HEK293 (cell line): Measurements from ENCODE around the gene BAG5.

Experiments used
- GFI1B ChIP-seq: fragments of 450-650 bp; formaldehyde crosslinking; IDR thresholded peaks from 2 replicates; pipeline ENCODE4 v1.5.1; 2016; ENCODE audit warnings: missing biosample characterization, missing genetic modification characterization
- KLF9 ChIP-seq: fragments of 450-650 bp; formaldehyde crosslinking; IDR thresholded peaks from 2 replicates; pipeline ENCODE4 v1.5.1; 2016; ENCODE audit warnings: missing biosample characterization, missing genetic modification characterization, low read depth
- PRDM2 ChIP-seq: fragments of 450-650 bp; formaldehyde crosslinking; IDR thresholded peaks from 2 replicates; pipeline ENCODE4 v1.5.1; 2016; ENCODE audit warnings: missing biosample characterization, missing genetic modification characterization, borderline replicate concordance
- PRDM4 ChIP-seq: fragments of 450-650 bp; formaldehyde crosslinking; IDR thresholded peaks from 2 replicates; pipeline ENCODE4 v1.5.1; 2017; ENCODE audit warnings: missing biosample characterization, missing genetic modification characterization
- ZBTB11 ChIP-seq: fragments of 450-650 bp; formaldehyde crosslinking; conservative IDR thresholded peaks from 2 replicates; pipeline ENCODE4 v1.5.1; 2016; ENCODE audit warnings: low read depth, missing biosample characterization, missing genetic modification characterization
- ZBTB44 ChIP-seq: fragments of 450-650 bp; IDR thresholded peaks from 2 replicates; pipeline ENCODE4 v1.5.1; 2018; ENCODE audit warnings: missing biosample characterization, mild to moderate bottlenecking, missing genetic modification characterization
- ZBTB7A ChIP-seq: fragments of 450-650 bp; formaldehyde crosslinking; IDR thresholded peaks from 2 replicates; pipeline ENCODE4 v1.5.1; 2016; ENCODE audit warnings: low read depth, missing biosample characterization, missing genetic modification characterization
- ZBTB8A ChIP-seq: fragments of 450-650 bp; formaldehyde crosslinking; IDR thresholded peaks from 2 replicates; pipeline ENCODE4 v1.5.1; 2016; ENCODE audit warnings: missing biosample characterization, missing genetic modification characterization
- ZFP3 ChIP-seq: fragments of 450-650 bp; formaldehyde crosslinking; IDR thresholded peaks from 2 replicates; pipeline ENCODE4 v1.5.1; 2016; ENCODE audit warnings: low read depth, missing biosample characterization, missing genetic modification characterization
- ZFP37 ChIP-seq: fragments of 450-650 bp; formaldehyde crosslinking; IDR thresholded peaks from 2 replicates; pipeline ENCODE4 v1.5.1; 2016; ENCODE audit warnings: missing biosample characterization, missing genetic modification characterization
- ZNF184 ChIP-seq: fragments of 450-650 bp; IDR thresholded peaks from 2 replicates; pipeline ENCODE4 v1.5.1; 2018; ENCODE audit warnings: missing biosample characterization, mild to moderate bottlenecking, missing genetic modification characterization
- ZNF19 ChIP-seq: fragments of 450-650 bp; formaldehyde crosslinking; IDR thresholded peaks from 2 replicates; pipeline ENCODE4; 2016; ENCODE audit warnings: missing biosample characterization, missing genetic modification characterization, low read depth
- ZNF2 ChIP-seq: fragments of 450-650 bp; formaldehyde crosslinking; IDR thresholded peaks from 2 replicates; pipeline ENCODE4 v1.5.1; 2016; ENCODE audit warnings: missing biosample characterization, missing genetic modification characterization
- ZNF391 ChIP-seq: fragments of 450-650 bp; formaldehyde crosslinking; IDR thresholded peaks from 2 replicates; pipeline ENCODE4 v1.5.1; 2016; ENCODE audit warnings: low read depth, missing biosample characterization, missing genetic modification characterization, borderline replicate concordance
- ZNF394 ChIP-seq: fragments of 450-650 bp; formaldehyde crosslinking; IDR thresholded peaks from 2 replicates; pipeline ENCODE4 v1.5.1; 2016; ENCODE audit warnings: missing biosample characterization, missing genetic modification characterization, mild to moderate bottlenecking, moderate library complexity, borderline replicate concordance
- ZNF404 ChIP-seq: fragments of 450-650 bp; formaldehyde crosslinking; IDR thresholded peaks from 2 replicates; pipeline ENCODE4 v1.5.1; 2017; ENCODE audit warnings: missing biosample characterization, missing genetic modification characterization
- ZNF449 ChIP-seq: fragments of 450-650 bp; formaldehyde crosslinking; IDR thresholded peaks from 2 replicates; pipeline ENCODE4 v1.5.1; 2017; ENCODE audit warnings: missing biosample characterization, mild to moderate bottlenecking, missing genetic modification characterization, moderate library complexity
- ZNF600 ChIP-seq: fragments of 450-650 bp; formaldehyde crosslinking; IDR thresholded peaks from 2 replicates; pipeline ENCODE4 v1.5.1; 2016; ENCODE audit warnings: missing biosample characterization, missing genetic modification characterization
- ZNF624 ChIP-seq: fragments of 450-650 bp; formaldehyde crosslinking; IDR thresholded peaks from 2 replicates; pipeline ENCODE4 v1.5.1; 2017; ENCODE audit warnings: missing biosample characterization, missing genetic modification characterization
- ZXDB ChIP-seq: fragments of 450-650 bp; formaldehyde crosslinking; IDR thresholded peaks from 2 replicates; pipeline ENCODE4 v1.5.1; 2016; ENCODE audit warnings: missing biosample characterization, missing genetic modification characterization
- TF ChIP-seq, protein P1 (sequence below): fragments of 450-650 bp; formaldehyde crosslinking; IDR thresholded peaks from 2 replicates; pipeline ENCODE4 v1.5.1; 2016; ENCODE audit warnings: missing biosample characterization, missing genetic modification characterization

Gene BAG5

DNA sequence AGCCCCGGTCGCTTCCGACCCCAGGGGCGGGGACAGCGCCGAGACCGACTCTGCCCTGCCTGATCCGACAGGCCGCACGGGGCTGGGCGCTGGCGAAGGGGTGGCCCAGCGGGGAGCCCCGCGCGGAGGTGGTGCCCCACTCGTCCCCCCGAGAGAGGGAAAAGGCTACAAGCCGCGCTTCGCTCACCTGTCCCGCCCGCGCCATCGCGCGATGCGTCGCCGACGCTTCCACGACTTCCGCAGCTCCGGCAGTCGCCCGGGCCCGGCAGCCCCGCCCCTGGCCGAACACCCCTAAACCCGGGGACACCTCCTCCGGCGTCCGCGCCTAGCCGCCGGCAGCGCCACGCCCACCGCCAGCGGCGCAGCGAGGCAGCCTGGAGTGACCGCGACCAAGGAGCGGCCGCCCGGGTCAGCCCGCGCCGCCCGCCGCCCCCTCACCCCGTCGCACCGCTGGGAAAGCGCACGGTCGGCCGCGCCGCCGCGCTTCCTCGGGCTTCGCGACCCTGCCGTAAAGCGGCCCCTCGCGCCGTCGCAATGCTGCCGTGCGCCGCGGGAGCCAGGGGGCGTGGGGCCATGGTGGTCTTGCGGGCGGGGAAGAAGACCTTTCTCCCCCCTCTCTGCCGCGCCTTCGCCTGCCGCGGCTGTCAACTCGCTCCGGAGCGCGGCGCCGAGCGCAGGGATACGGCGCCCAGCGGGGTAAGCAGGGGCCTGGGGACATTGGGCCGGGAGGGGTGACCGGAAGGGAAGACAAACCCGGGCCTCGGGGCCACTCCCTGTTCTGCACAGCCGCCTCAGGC lies at the start of gene BAG5, which contains the start of gene COA8 (continued):
- TF ChIP-seq, protein P1, sequence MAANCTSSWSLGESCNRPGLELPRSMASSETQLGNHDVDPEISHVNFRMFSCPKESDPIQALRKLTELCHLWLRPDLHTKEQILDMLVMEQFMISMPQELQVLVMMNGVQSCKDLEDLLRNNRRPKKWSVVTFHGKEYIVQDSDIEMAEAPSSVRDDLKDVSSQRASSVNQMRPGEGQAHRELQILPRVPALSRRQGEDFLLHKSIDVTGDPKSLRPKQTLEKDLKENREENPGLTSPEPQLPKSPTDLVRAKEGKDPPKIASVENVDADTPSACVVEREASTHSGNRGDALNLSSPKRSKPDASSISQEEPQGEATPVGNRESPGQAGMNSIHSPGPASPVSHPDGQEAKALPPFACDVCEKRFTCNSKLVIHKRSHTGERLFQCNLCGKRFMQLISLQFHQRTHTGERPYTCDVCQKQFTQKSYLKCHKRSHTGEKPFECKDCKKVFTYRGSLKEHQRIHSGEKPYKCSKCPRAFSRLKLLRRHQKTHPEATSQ (tag by site-specific recombination), result peak; percentile 65; the same call in 1 of the 2 replicates
- TF ChIP-seq ZNF600 (tag by site-specific recombination) (peak; percentile 98), ZNF624 (tag by site-specific recombination) (no peak), ZFP37 (tag by site-specific recombination) (no peak), PRDM4 (0 out of 2 replicates have a peak, but pooled peaks have one; percentile 21), ZBTB44 (peak; percentile 76), ZNF449 (tag by site-specific recombination) (peak; percentile 57; the same call in 1 of the 2 replicates), GFI1B (tag by site-specific recombination) (no peak), ZBTB7A (tag by site-specific recombination) (peak; percentile 99), PRDM2 (tag by site-specific recombination) (no peak), ZNF394 (tag by site-specific recombination) (no peak), ZNF391 (peak; percentile 59; the same call in 1 of the 2 replicates), ZNF2 (tag by site-specific recombination) (0 out of 2 replicates have a peak, but pooled peaks have one; percentile 24), KLF9 (tag by site-specific recombination) (peak; percentile 97), ZBTB11 (tag by site-specific recombination) (peak; percentile 59), ZNF404 (tag by site-specific recombination) (no peak), ZNF19 (tag by site-specific recombination) (no peak), ZBTB8A (tag by site-specific recombination) (peak; percentile 73), ZNF184 (0 out of 2 replicates have a peak, but pooled peaks have one; percentile 65), ZXDB (peak; percentile 71), ZFP3 (tag by site-specific recombination) (no peak)
